GM06990 (cell line): ENCODE results near the gene NECTIN1.

ENCODE experiments used
- DNase-seq: peaks from one replicate; pipeline ENCODE4 v3.0.0-alpha.2; 2011; ENCODE audit not compliant: insufficient read length; ENCODE audit errors: extremely low read depth
- H3K27me3 ChIP-seq: replicated peaks from 2 replicates; pipeline ENCODE4 v1.6.0; 2011; ENCODE audit warnings: low read length; ENCODE audit not compliant: control insufficient read depth, insufficient read depth
- H3K36me3 ChIP-seq: 2 replicates; pipeline ENCODE4 v1.5.1; 2011; ENCODE audit warnings: low read length; ENCODE audit not compliant: control insufficient read depth, insufficient read depth
- H3K4me3 ChIP-seq: replicated peaks from 2 replicates; pipeline ENCODE4 v1.5.1; 2011; ENCODE audit warnings: low read depth, mild to moderate bottlenecking, control low read depth, low read length
- TF ChIP-seq, protein P1 (sequence below): IDR thresholded peaks from 2 replicates; pipeline ENCODE4 v1.5.1; 2011; ENCODE audit warnings: low read length, control low read depth, mild to moderate bottlenecking, inconsistent platforms; ENCODE audit not compliant: insufficient read depth, poor library complexity, severe bottlenecking

Gene NECTIN1

DNA sequence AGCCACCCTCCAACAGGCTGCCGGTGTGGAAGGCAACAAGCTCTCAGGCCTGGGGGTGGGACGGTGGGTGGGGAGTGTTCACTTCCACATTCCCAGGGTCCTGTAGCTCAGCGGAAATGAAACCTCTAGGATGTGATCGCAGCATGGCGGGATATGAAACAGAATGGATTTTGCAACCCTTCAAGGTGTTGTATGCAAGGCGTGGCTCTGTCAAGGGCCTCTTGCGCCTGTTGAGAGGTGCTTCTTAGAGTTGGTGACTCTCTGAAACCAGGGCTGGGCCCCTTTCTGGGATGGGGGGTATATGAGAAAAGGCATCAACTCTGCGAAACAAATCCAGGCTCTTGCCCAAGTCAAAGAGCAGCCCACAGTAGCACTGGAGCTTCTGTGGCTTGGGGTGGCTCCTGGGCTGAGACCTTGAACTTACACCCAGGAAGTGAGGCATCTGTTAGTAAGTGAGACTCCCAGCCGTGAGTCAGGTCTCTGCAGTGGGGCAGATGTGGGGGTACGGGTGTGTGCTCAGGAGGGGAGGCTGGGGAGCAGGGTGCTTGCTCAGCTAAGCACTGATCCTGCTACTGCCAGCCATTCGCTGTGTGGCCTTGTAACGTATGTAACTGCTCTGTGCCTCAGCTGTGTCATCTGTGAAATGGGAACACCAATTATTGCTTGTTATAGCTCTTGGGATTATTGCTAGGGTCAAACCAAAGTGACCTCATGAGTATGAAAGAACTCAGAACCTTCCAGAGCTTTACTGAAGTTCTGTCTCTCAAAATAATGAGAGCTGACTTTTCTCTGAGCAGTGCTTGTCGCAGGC lies 28.3 kb downstream of the NECTIN1 start:
- TF ChIP-seq, protein P1, sequence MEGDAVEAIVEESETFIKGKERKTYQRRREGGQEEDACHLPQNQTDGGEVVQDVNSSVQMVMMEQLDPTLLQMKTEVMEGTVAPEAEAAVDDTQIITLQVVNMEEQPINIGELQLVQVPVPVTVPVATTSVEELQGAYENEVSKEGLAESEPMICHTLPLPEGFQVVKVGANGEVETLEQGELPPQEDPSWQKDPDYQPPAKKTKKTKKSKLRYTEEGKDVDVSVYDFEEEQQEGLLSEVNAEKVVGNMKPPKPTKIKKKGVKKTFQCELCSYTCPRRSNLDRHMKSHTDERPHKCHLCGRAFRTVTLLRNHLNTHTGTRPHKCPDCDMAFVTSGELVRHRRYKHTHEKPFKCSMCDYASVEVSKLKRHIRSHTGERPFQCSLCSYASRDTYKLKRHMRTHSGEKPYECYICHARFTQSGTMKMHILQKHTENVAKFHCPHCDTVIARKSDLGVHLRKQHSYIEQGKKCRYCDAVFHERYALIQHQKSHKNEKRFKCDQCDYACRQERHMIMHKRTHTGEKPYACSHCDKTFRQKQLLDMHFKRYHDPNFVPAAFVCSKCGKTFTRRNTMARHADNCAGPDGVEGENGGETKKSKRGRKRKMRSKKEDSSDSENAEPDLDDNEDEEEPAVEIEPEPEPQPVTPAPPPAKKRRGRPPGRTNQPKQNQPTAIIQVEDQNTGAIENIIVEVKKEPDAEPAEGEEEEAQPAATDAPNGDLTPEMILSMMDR, result no peak
- no peak overlapping the region for H3K4me3 ChIP-seq
- no peaks in the 10 kb centered on the region for H3K36me3 ChIP-seq
- H3K27me3 ChIP-seq, result no peaks in the 10 kb centered on the region
- DNase-seq, result no peak

DNA sequence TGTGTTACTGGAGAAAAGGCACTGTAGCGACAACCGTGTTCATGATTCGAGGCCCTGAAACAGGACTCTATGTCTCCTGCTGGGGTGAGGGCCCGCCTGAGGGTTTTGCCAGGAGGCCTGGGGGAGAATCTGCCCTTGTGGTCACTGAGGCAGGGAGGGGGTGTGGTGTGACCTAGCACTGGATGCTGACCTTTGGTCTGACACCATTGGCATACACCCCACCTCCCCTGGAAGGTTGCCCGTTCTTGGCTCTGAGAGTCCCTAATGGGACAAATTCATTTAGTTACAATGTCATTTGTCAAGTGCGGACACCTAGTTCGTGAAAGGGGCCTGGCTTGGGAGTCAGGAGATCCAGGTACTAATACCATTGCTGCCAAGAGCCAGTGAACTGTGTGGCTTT lies 29.0 kb downstream of the NECTIN1 start:
- TF ChIP-seq, protein P1, result no peak
- Histone ChIP-seq H3K27me3 (no peaks in the 10 kb centered on the region), H3K4me3 (no peak overlapping the region), H3K36me3 (no peaks in the 10 kb centered on the region)
- no peak for DNase-seq

DNA sequence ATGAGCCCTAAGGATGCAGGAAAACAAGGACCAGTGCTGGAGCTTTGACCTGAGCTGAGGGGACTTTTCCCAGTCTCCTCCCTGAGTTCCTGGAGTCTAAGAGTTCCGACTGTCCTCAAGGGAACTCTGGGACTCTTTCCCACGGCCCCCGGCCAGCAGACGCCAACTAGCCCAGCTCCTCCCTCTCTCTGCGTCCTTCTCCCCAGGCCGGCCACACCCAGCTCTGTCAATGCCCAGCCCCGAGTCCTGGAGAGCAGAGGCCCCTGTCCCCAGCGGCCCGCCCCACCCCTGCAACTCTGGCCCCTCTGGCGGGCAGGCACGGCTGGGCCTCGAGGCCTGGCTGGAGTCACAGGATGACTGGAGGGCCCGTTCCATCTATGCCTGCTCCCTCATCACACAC lies 29.8 kb downstream of the NECTIN1 start:
- no peaks in the 10 kb centered on the region for H3K27me3 ChIP-seq
- H3K4me3 ChIP-seq, result no peak overlapping the region
- TF ChIP-seq, protein P1, result no peak
- H3K36me3 ChIP-seq, result no peaks in the 10 kb centered on the region
- DNase-seq, result no peak

DNA sequence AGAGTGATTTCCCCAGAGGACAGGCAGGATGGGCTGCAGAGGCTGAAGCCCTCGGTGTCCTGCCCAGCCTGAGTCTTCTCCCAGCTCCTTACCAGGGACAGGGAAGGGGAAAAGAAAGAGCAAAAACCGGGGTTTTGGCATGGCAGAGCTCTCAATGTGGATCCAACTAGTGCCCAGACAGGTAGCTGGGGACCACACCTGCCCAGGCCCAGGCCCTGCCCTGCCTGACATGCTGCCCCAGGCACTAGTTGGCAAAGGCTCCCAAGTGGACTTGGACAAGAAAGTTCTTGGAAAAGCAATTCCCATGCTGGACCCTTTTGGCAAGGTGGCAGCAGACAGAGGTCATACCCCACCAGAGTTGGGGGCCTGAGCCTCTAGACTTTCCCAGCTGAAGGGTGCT lies 31.1 kb downstream of the NECTIN1 start:
- Histone ChIP-seq H3K36me3 (no peaks in the 10 kb centered on the region), H3K4me3 (no peak overlapping the region), H3K27me3 (no peaks in the 10 kb centered on the region)
- no peak for DNase-seq
- TF ChIP-seq, protein P1, result no peak

DNA sequence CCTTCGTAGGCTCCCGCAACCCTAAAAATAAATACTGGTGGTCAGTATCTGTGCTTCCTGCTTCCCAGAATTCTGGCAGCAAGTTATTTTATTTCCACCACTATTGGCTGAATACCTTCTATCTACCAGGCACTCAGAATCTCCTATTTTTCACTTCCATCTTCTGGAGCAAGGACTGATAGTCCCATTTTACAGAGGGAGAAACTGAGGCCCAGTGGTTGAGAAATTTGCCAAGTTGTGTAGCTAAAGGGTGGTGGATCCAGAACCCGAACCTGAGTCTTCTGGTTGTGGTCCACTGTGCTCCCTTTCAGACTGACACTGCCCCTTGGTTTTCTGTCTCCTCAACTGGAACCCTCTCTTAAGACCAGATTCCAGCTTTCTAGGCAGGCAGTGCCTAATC lies 31.6 kb downstream of the NECTIN1 start:
- H3K27me3 ChIP-seq, result no peaks in the 10 kb centered on the region
- TF ChIP-seq, protein P1, result no peak
- no peak for DNase-seq
- no peaks in the 10 kb centered on the region for H3K36me3 ChIP-seq
- H3K4me3 ChIP-seq, result no peak overlapping the region
